Neural progenitor cell (in vitro differentiated cells): ENCODE data around the gene SNCAIP.

ENCODE experiments used
- CTCF ChIP-seq: fragments of 200-600 bp; sonication (generic); IDR thresholded peaks from 2 replicates; pipeline ENCODE4 v1.5.1; 2017; ENCODE audit warnings: antibody characterized with exemption, mild to moderate bottlenecking
- EZH2 ChIP-seq: fragments of 200-600 bp; sonication (generic); IDR thresholded peaks from 2 replicates; pipeline ENCODE4 v1.6.1; 2017; ENCODE audit warnings: antibody characterized with exemption, mild to moderate bottlenecking, moderate library complexity

- no peak for TF ChIP-seq CTCF
- no peak for TF ChIP-seq EZH2
Measured at GRCh38 chr5:122351416-122352157, 39.5 kb downstream of the SNCAIP start.
